Motor neuron (in vitro differentiated cells): ENCODE data around the gene NIM1K. TPM values are rescaled to one million over a fixed set of nuclear protein-coding genes. Genes with fewer than 3 reads are reported as not detected.

Experiments
- ATAC-seq, 8 experiments: fragments of 200-7000 bp; cut with Tn5 transposase; replicated peaks in 6 of 8; 2 replicates each; pipeline ENCODE4 v1.8.0; 2021; ENCODE audit warnings: mild to moderate bottlenecking in 8 of 8, moderate library complexity in 8 of 8
- H3K27ac ChIP-seq, 2 donors: fragments of 250-450 bp; sonication (Bioruptor Pico); 2 replicates each; pipeline ENCODE4 v1.9.0; 2021; ENCODE audit warnings: antibody characterized with exemption in 2 of 2, mild to moderate bottlenecking in 2 of 2, moderate library complexity in 1 of 2
- H3K4me1 ChIP-seq, 2 donors: fragments of 250-450 bp; sonication (Bioruptor Pico); replicated peaks in 1 of 2; 2 replicates each; pipeline ENCODE4 v1.6.1; 2021; ENCODE audit warnings: antibody characterized with exemption in 2 of 2, mild to moderate bottlenecking in 2 of 2, moderate library complexity in 1 of 2
- H3K4me3 ChIP-seq, 5 donors: fragments of 250-450 bp; sonication (Bioruptor Pico); 2 replicates each; pipeline ENCODE4 v1.9.0; 2021; ENCODE audit warnings: antibody characterized with exemption in 5 of 5, mild to moderate bottlenecking in 5 of 5, moderate library complexity in 4 of 5
- WGBS, 10 experiments: fragments of 450-650 bp; shearing (Covaris generic); methylation state at CpG; one replicate each; pipeline ENCODE4 v1.0.0; 2022; 5-methylcytosine and 5-hydroxymethylcytosine counted together
- in situ Hi-C, 9 experiments: fragments of 400-800 bp; cut with MboI; loops; one replicate each; pipeline ENCODE4 v1.15.0; 2021; ENCODE audit warnings: low sequenced_read_pairs in 9 of 9, low pct_unique_long_range_greater_than_20kb in 2 of 9; ENCODE audit not compliant: unreplicated experiment in 9 of 9
- total RNA-seq, 8 experiments: library from RNA; unstranded; fragments of 300-600 nt; gene quantifications; 2 replicates each; pipeline versions ENCODE4 v1.2.3 to v1.2.4, GENCODE V29; 2022

Gene NIM1K
- total RNA-seq, 8 experiments from 2014 or later = 1.5 to 14.7 (median 5.0) TPM

GRCh38 chr5:43274435-43275114 lies 82.5 kb downstream of the NIM1K start:
- Histone ChIP-seq H3K4me1 (no peaks in the 10 kb centered on the region), H3K27ac (no peak overlapping the region), H3K4me3 (no peak overlapping the region)
- in situ Hi-C loops = no loop called here
- WGBS, 10 experiments = 38 to 100% (median 60%) methylated on average over 1 to 7 of the region's 7 CpGs
- peak in 1 of 8 experiments; percentile 64 for ATAC-seq

DNA sequence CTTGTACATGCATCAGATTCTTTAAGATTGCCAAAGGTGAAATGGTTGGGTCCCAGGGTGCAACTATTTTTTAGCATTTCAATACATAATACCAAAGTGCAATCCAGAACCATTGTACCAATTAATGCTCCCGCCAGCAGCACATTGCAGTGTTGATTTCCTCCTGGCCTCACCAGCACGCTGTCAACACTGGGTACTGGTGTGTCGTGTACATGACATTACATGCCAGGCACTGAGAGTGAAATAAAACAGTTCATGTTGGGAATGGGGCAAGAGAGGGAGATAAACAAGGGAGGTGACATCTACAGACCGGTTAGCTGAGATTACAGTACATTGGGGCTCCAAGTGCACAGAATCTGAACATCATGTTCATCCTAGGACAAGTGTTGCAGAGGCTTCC lies 83.4 kb downstream of the NIM1K start:
- in situ Hi-C loops = no loop called here
- no peaks in the 10 kb centered on the region for H3K4me1 ChIP-seq
- H3K27ac ChIP-seq = no peak overlapping the region
- no peak overlapping the region for H3K4me3 ChIP-seq
- WGBS, 10 experiments = 0 to 100% (median 79%) methylated on average over 1 to 4 of the region's 4 CpGs; no CpG with 5 or more reads in 3 of the 10 experiments
- ATAC-seq = no peak

- H3K4me1 ChIP-seq = no peaks in the 10 kb centered on the region
Measured at GRCh38 chr5:43279548-43280274, 87.7 kb downstream of the NIM1K start.

DNA sequence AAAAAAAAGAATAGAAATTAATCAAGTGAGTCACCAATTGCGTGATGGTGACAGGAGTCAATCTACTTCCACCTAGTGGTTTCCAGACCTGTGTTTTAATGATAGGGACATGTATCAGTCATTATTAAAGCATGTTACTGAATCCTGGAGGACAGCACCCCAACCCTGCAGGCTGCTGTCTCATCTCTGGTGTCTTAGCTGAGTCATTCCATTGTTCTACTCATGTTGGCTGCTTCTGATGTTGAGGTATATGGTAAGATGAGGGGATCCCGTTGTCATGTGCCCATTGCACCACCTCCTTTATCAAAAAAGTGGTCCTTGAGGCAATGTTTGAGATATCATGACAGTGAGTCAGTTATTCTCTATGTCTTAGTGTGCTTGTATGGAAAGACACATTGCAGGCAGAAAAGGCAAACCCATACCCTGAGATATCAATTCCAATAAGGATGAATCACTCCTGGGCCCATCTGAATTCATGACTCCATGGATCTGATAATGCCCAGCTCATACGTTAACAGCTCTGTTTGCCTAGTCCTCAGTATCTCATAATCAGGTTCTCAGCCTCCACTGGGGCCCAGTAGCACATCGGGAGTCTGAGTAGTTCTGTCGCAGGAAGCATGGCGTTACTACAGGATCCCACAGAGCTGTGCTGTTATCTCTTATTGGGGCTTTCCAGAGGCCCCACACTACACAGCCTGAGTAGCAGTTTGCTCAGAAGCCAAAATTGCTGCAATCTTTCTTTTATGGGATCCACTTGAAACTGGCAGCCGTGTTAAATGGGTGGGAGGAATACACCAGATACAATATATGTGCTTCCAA lies 90.0 kb downstream of the NIM1K start:
- Histone ChIP-seq H3K4me1 (no peaks in the 10 kb centered on the region), H3K27ac (no peak overlapping the region), H3K4me3 (no peak overlapping the region)
- in situ Hi-C loops = no loop called here
- ATAC-seq = peak in 6 of 8 experiments; percentile 7 to 28 (median 20)
- 33 to 100% (median 97%) methylated on average over 1 to 6 of the region's 7 CpGs; no CpG with 5 or more reads in 2 of the 10 experiments for WGBS, 10 experiments

More at GRCh38 chr5:43279548-43280274, 87.7 kb downstream of the NIM1K start:
- in situ Hi-C loops = no loop called here
- Histone ChIP-seq H3K4me3 (no peak overlapping the region), H3K27ac (no peak overlapping the region)
- WGBS, 10 experiments = 53 to 100% (median 85%) methylated on average over 1 to 12 of the region's 12 CpGs; no CpG with 5 or more reads in 1 of the 10 experiments
- no peak for ATAC-seq

DNA sequence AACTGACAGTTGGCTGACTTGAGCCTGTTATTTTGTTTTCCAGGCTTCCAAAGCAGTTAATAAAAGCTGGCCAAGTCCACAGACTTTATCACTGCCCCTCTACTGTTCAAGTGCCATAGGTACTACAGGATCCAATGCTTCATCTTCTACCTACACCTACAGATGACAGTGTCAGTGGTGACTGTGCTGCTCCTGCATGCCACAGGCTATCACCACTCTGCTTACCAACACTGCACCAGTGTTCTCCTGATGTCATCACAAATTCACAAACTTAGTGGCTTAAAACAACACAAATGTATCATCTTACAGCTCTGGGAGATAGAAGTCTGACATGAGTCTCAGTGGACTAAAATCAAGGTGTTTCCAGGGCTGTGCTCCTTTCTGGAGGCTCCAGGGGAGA lies 94.6 kb downstream of the NIM1K start:
- in situ Hi-C loops = no loop called here
- peak in 3 of 8 experiments; percentile 32 to 36 (median 34) for ATAC-seq
- Histone ChIP-seq H3K27ac (no peak overlapping the region), H3K4me1 (no peaks in the 10 kb centered on the region), H3K4me3 (no peak overlapping the region)

DNA sequence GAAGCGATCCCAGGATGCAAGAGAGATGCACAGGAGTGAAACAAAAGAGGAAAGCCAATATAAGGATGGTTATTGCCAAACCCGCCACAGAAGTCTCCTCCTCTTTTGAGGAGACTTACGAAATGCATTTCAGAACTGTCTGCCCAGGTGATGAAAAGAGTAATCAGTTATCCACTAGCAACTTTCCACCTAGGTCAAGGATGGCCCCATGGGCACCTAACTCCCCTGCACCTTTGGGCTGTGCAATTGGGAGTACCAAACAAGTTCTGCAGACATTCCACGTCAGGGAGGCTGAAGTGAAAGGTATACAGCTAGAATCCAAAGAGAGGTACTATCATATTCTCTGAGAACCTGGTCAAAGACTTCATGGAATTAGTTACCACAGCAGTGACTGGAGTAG lies 95.5 kb downstream of the NIM1K start:
- no peak for ATAC-seq
- Histone ChIP-seq H3K4me1 (no peaks in the 10 kb centered on the region), H3K27ac (no peak overlapping the region), H3K4me3 (no peak overlapping the region)
- in situ Hi-C loops = no loop called here
- 89 to 100% (median 100%) methylated on average over 1 to 4 of the region's 4 CpGs; no CpG with 5 or more reads in 3 of the 10 experiments for WGBS, 10 experiments

DNA sequence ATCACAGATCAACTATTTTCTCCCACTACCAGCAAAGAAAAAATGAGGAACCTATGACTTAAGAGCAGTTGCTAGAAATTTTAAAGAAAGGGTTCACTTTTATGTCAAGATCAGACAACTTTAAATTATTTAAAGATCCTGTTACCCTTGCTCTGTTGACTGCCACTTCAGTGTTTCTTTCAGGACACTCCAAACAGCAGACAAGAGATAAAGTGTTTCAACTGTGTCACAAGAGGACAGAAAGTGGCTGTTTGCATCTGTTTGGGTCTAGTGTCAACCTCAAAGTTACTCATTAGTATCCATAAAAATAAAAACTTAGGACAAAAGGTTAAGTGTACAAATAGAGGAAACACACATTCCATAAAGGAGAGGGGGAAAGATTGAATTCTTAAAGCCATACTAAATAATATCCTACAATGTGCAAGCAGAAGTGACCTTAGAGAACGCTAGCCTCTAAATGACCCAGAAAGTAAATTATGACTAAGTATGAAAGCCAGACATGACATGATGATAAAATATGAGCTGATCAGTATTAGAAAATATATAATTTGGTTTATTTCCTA lies 96.3 kb downstream of the NIM1K start:
- no peak for ATAC-seq
- in situ Hi-C loops = no loop called here
- Histone ChIP-seq H3K4me3 (no peak overlapping the region), H3K27ac (no peak overlapping the region), H3K4me1 (no peaks in the 10 kb centered on the region)
- WGBS, 10 experiments = 83 to 100% (median 97%) methylated on average over 1 of the region's 1 CpG; no CpG with 5 or more reads in 2 of the 10 experiments

DNA sequence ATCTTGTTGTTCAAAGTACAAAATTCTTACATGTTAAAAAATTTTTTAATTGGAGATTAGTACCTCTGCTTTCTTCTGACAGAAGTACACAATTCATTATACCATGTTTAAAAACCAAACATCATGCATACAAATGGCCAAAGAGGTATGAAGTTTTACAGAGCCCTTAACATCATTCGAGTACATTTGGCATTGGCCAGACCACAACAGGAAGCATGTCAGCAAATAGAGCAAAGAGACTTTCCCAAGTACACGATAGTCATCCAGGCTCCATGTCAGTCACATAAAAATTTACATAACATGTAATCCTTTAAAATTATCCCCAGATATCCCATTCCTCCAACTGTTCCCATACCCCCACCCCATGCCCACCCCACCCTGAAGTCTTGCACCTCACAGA lies 98.7 kb downstream of the NIM1K start:
- H3K27ac ChIP-seq = no peak overlapping the region
- ATAC-seq = no peak
- no peak overlapping the region for H3K4me3 ChIP-seq
- WGBS, 10 experiments = 88 to 100% (median 100%) methylated on average over 1 to 2 of the region's 2 CpGs; no CpG with 5 or more reads in 3 of the 10 experiments
- no peaks in the 10 kb centered on the region for H3K4me1 ChIP-seq
- in situ Hi-C loops = no loop called here

GRCh38 chr5:43294226-43294625 lies 102.2 kb downstream of the NIM1K start:
- Histone ChIP-seq H3K4me1 (peaks cover 0 to 6% of the 10 kb centered on the region in 2 donors), H3K27ac (no peak overlapping the region), H3K4me3 (no peak overlapping the region)
- ATAC-seq = no peak
- in situ Hi-C loops = no loop called here

GRCh38 chr5:43295202-43295601 lies 103.2 kb downstream of the NIM1K start:
- Histone ChIP-seq H3K27ac (no peak overlapping the region), H3K4me1 (peaks cover 0 to 9% of the 10 kb centered on the region in 2 donors), H3K4me3 (no peak overlapping the region)
- in situ Hi-C loops = no loop called here
- peak in 1 of 8 experiments; percentile 72 for ATAC-seq
- WGBS, 10 experiments = 25 to 95% (median 73%) methylated on average over 1 to 2 of the region's 2 CpGs; no CpG with 5 or more reads in 1 of the 10 experiments

GRCh38 chr5:43296835-43297234 lies 104.8 kb downstream of the NIM1K start:
- H3K4me1 ChIP-seq = peaks cover 0 to 9% of the 10 kb centered on the region in 2 donors
- H3K4me3 ChIP-seq = no peak overlapping the region
- in situ Hi-C loops = no loop called here
- no peak for ATAC-seq
- 70 to 100% (median 98%) methylated on average over 1 to 2 of the region's 2 CpGs; no CpG with 5 or more reads in 2 of the 10 experiments for WGBS, 10 experiments
- H3K27ac ChIP-seq = no peak overlapping the region

GRCh38 chr5:43298443-43298842 lies 106.4 kb downstream of the NIM1K start:
- 0 to 100% (median 89%) methylated on average over 1 to 5 of the region's 5 CpGs; no CpG with 5 or more reads in 2 of the 10 experiments for WGBS, 10 experiments
- no peak overlapping the region for H3K27ac ChIP-seq
- in situ Hi-C loops = no loop called here
- H3K4me1 ChIP-seq = peaks cover 0 to 23% of the 10 kb centered on the region in 2 donors
- no peak for ATAC-seq
- H3K4me3 ChIP-seq = no peak overlapping the region

- Histone ChIP-seq H3K27ac (no peak overlapping the region), H3K4me3 (no peak overlapping the region), H3K4me1 (peaks cover 0 to 37% of the 10 kb centered on the region in 2 donors)
- ATAC-seq = no peak
- in situ Hi-C loops = no loop called here
- 83 to 100% (median 100%) methylated on average over 1 of the region's 1 CpG; no CpG with 5 or more reads in 6 of the 10 experiments for WGBS, 10 experiments
Measured at GRCh38 chr5:43300112-43300511, 108.1 kb downstream of the NIM1K start.
